Activated naive CD4-positive, alpha-beta T cell treated with anti-CD3 and anti-CD28 coated beads, Interleukin-2, amount 50 U/mL, for 16 hours (primary cell): ENCODE measurements around the gene HNRNPF.
"Not testable (repeated sequence)": the region's sequence is repeated elsewhere in the genome, so short reads cannot be mapped to it uniquely, and the experiment has no call there.

Experiments used
- DNase-seq: peaks from one replicate; pipeline ENCODE4 v3.0.0-alpha.2; 2020

Gene HNRNPF

GRCh38 chr10:43342279-43343125 lies 66.5 kb downstream of the HNRNPF start:
- no peak for DNase-seq

DNA sequence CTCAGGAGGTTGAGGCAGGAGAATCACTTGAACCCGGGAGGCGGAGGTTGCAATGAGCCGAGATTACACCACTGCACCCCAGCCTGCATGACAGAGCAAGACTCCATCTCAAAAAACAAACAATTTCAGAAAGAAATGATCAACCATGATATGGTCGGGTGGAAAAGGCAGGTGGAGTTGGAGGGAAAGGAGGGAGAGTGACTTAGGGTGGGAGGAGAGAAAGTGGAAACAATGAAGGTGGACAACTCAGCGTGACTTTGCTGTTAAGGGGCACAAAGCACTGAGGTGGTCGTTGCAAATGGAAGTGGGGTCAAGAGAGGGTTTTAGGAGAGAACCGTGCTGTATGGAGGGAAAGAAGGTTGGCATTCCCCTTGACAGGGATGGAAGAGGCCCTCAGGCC lies 67.5 kb downstream of the HNRNPF start:
- no peak for DNase-seq

GRCh38 chr10:43340619-43341018 lies 68.4 kb downstream of the HNRNPF start:
- no peak for DNase-seq

GRCh38 chr10:43340101-43340500 lies 68.9 kb downstream of the HNRNPF start:
- no peak for DNase-seq

- DNase-seq: no peak
Measured at GRCh38 chr10:43339136-43339535, 69.8 kb downstream of the HNRNPF start.

- no peak for DNase-seq
Measured at GRCh38 chr10:43338117-43338516, 70.9 kb downstream of the HNRNPF start.

DNA sequence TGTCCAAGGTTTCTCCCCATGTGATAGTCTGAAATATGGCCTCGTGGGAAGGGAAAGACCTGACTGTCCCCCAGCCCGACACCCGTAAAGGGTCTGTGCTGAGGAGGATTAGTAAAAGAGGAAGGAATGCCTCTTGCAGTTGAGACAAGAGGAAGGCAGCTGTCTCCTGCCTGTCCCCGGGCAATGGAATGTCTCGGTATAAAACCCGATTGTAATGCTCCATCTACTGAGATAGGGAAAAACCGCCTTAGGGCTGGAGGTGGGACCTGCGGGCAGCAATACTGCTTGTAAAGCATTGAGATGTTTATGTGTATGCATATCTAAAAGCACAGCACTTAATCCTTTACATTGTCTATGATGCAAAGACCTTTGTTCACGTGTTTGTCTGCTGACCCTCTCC lies 71.5 kb downstream of the HNRNPF start:
- not testable (repeated sequence) for DNase-seq

DNA sequence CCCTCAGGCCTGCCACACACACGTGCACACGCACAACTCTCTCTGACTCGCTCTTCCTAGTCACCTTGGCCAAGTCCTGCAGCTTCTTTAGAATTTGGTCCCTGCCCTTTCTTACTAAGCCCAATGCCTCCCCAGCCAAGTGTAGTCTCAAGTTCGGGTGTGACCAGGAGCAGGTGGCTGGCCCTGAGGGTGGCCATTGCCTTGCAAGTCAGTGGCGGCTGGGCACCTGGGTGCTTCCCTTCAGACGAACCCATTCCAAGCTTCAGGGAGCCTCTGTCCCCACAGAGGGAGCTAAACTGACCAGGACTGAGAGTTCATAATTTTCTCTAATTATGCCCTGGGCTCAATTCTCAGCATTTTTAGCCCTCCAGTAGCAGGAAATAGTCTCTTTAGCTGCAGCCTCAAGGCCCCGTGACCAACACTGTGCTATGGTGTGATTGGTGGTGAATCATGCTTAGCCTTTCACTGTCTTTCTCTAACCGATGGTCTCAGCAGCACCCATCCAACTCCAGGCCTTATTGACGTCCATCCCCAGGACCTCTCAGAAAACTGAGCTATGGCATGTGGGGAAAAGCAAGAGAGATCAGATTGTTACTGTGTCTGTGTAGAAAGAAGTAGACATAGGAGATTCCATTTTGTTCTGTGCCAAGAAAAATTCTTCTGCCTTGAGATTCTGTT lies 72.2 kb downstream of the HNRNPF start:
- DNase-seq: no peak

GRCh38 chr10:43336061-43336460 lies 72.9 kb downstream of the HNRNPF start:
- DNase-seq: no peak
